ENCODE data around the gene PARD3B. TPM values are rescaled to one million over a fixed set of nuclear protein-coding genes. Genes with fewer than 3 reads are reported as not detected.
A peak's percentile ranks its signal among the peaks of the same experiment; 100 is the strongest.

Gene PARD3B
- total RNA-seq, 1 donor: 53.1 TPM

DNA sequence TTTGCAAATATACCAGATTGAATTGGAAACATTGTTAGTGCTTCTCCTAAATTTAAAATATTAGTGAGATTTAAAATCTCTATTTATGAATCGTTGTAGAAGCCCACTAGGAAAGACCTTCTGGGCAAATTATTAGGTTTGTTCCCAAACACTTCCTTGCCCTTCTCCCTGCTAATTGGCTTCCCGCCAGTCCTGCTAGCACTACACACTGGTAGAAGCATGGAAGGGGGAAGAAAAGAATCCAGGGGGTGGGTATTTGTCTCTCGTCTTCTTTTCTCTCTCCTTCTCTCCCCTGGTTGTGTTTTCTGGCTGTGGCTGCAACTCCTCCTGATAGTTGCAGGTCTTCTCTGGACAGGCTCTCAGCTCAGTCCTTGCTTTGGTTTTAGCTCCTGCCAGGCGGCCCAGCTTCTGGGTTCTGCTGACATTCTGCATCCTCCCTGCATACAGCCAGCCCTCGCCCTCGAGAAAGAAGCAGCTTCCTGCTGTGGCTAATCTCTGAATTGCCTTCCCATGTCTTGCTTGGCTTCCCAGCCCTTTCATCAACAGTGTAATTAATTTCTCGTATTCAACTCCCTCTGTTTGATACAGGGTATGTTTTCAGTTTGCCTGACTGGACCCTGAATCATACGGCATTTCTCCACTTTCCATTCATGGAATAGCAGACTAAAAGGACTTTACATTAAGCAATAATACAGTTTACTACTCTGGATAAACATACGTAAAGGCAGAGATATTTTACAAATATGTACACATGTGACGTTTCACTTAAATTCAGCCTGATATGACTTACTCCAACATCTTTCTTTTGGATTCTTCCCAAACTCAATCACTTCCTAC, 6.9 kb upstream of the PARD3B start:
- TF ChIP-seq, protein P1, sequence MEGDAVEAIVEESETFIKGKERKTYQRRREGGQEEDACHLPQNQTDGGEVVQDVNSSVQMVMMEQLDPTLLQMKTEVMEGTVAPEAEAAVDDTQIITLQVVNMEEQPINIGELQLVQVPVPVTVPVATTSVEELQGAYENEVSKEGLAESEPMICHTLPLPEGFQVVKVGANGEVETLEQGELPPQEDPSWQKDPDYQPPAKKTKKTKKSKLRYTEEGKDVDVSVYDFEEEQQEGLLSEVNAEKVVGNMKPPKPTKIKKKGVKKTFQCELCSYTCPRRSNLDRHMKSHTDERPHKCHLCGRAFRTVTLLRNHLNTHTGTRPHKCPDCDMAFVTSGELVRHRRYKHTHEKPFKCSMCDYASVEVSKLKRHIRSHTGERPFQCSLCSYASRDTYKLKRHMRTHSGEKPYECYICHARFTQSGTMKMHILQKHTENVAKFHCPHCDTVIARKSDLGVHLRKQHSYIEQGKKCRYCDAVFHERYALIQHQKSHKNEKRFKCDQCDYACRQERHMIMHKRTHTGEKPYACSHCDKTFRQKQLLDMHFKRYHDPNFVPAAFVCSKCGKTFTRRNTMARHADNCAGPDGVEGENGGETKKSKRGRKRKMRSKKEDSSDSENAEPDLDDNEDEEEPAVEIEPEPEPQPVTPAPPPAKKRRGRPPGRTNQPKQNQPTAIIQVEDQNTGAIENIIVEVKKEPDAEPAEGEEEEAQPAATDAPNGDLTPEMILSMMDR (IDR thresholded peaks at IDR 0.05; ENCODE audit: insufficient read depth, low read depth, low read length): no peak
- H3K4me3 ChIP-seq (ENCODE audit: low read depth, low read length): peak overlapping the region; percentile 41
- peak; percentile 89 for DNase-seq (ENCODE audit: low read depth)

DNA sequence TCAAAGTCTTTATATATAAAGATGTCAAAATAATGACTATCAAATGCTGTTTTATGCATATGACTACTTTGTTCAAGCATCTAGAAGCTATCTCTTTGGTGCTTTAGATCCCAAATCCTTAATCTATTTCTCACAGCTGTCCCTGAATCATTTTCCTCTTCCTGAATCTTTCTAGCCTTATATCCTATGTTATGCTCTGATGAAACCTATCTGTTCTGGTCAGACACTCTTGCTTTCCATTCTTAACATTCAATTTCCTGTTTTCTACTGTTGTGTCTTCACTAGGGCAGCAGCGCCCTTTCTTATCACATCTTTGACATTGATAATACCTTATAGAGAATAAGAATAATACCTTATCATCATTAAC, 6.3 kb upstream of the PARD3B start:
- no peak overlapping the region for H3K4me3 ChIP-seq (ENCODE audit: low read depth, low read length)
- DNase-seq (ENCODE audit: low read depth): no peak
- TF ChIP-seq, protein P1 (IDR thresholded peaks at IDR 0.05; ENCODE audit: insufficient read depth, low read depth, low read length): no peak

DNA sequence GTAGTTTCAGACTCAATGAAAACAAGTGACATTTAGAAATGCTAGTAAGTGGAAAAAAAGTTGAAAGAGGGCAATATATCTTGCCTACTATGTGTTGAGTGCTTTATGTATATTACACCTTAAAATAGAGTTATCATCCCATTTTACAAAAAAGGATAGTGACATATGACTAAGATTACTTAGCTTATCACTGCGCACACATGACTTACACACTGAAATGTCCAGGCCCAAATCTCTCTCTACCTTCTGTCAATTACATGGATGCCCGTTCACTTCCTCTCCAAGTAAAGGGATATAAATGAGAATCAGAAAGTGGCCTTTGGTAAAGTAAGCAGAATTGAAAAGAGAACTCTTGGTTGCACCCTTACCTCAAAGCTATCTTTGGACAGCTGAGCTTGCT, 3.6 kb upstream of the PARD3B start:
- TF ChIP-seq, protein P1 (IDR thresholded peaks at IDR 0.05; ENCODE audit: insufficient read depth, low read depth, low read length): no peak
- no peak for DNase-seq (ENCODE audit: low read depth)
- H3K4me3 ChIP-seq (ENCODE audit: low read depth, low read length): no peak overlapping the region

DNA sequence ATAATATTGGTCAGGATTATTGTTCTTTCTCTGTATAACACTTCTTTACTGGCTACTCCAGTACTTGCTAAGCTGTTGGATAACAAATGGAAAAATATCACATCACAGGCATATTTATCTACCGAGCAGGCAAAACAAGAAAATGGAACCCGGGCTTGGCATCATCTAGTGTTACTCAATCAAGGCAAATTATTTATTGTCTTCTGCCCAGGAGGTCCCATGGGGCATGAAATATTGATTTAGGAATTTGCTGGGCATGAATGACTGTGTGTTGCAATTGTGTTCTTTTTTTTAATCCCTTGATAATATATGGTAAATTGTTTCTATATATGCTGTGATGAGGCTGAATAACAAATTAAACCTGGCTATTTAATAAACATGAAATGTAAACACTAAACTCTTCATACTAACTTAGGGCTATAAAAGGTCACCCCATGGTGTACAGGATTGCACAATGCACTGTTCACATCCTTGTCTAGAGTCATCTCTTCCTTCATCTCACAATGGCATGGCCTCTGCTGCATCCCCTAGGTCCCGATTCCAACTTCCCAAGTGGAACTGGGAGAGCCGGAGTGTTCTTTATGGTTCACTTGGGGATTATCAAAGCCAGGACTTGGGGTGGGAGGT, 2.2 kb upstream of the PARD3B start:
- TF ChIP-seq, protein P1 (IDR thresholded peaks at IDR 0.05; ENCODE audit: insufficient read depth, low read depth, low read length): no peak
- H3K4me3 ChIP-seq (ENCODE audit: low read depth, low read length): no peak overlapping the region
- peak; percentile 10 for DNase-seq (ENCODE audit: low read depth)

DNA sequence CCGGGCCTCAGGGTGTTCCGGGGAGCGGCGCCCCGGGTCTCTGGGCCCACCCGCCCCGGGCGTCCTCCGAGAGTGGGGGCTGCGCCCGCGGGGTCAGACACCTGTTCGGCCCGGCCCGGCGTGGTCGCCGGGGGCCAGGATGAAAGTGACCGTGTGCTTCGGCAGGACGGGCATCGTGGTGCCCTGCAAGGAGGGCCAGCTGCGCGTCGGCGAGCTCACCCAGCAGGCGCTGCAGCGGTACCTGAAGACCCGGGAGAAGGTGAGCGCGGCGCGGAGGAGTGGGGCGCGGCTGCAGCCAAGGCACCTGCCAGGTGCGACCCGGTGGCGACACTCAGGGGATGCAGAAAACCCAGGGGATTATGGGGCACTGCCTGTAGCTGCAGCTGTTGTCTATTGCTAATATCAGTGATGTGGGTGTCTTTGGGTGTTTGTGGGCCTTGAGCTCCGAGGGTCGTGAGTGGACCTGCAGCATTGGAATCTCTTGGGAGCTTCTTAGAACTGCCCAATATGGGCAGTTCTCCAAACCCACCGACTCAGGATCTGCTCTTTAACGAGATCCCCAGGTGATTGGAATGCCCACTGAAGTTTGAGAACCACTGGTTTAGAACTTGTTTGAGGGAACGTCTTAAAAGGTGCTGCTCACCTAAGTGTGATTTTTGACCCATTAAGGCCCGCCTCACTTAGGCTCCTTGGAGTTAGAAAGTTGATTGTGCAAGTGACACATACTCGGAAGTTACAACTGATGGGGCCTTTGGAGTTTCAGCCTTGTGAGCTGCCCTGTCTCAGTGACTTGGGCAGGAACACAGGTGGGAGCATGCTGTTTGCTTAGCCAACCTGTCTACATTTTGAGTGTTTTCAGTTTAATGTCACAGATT, 823 bp downstream of the PARD3B start:
- H3K4me3 ChIP-seq (ENCODE audit: low read depth, low read length): peak overlapping the region; percentile 85
- TF ChIP-seq, protein P1 (IDR thresholded peaks at IDR 0.05; ENCODE audit: insufficient read depth, low read depth, low read length): no peak
- DNase-seq (ENCODE audit: low read depth): peak; percentile 34

DNA sequence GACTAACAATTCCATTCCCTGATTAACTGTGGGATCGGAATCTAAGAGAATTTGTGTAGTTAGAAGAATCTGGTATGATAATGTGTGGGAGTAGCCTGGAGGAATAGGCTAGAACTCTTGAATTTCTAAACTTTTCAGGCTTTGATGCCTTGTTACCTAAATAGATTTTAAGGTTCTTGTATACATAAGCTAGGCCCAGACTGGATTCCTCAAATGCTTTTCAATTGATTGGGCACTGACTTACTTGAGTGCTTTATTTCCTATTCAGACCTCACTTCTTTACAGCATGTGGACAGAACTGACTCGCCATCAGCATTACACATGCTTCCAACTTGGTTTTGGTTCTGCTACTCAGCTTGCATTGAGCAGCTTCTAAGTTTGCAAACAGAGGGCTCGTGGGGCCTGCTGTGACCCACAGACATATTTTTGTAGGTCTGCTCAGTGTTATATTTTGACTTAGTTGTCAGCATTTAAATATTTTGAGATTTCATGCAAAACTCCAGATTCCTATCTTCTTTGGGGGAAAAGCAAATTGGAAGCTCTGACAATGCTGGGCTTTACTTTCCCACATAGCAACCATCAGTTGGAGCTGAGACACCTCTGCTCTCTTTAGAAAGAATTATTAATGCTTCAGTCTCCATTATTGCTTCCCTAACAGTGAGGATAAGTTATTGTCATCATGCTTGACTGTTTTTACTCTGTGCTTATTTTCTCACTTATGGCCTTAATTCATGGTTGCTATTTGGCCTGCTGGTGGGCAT, 5.7 kb downstream of the PARD3B start:
- H3K4me3 ChIP-seq (ENCODE audit: low read depth, low read length): no peak overlapping the region
- DNase-seq (ENCODE audit: low read depth): peak; percentile 86
- TF ChIP-seq, protein P1 (IDR thresholded peaks at IDR 0.05; ENCODE audit: insufficient read depth, low read depth, low read length): no peak
